Kidney epithelial cell (primary cell): ENCODE results near the gene PTPRR. TPM values are rescaled to one million over a fixed set of nuclear protein-coding genes. Genes with fewer than 3 reads are reported as not detected.
"Not testable (repeated sequence)": the region's sequence is repeated elsewhere in the genome, so short reads cannot be mapped to it uniquely, and the experiment has no call there.

Experiments used
- DNase-seq: peaks from one replicate; pipeline ENCODE4 v3.0.0-alpha.2; 2010; ENCODE audit warnings: low read depth
- H3K27me3 ChIP-seq: 2 replicates; pipeline ENCODE4 v1.6.0; 2011; ENCODE audit warnings: low read length; ENCODE audit not compliant: control insufficient read depth, insufficient read depth
- H3K36me3 ChIP-seq: 2 replicates; pipeline ENCODE4 v1.5.1; 2011; ENCODE audit warnings: low read length; ENCODE audit not compliant: control insufficient read depth, insufficient read depth
- H3K4me3 ChIP-seq: 2 replicates; pipeline ENCODE4 v1.5.1; 2011; ENCODE audit warnings: low read depth, mild to moderate bottlenecking, control low read depth, low read length
- total RNA-seq: library from RNA; depleted of rRNA; stranded (reverse); fragments of >200 nt; gene quantifications from 2 replicates; pipeline ENCODE4 v1.2.3, GENCODE V29; 2015
- TF ChIP-seq, protein P1 (sequence below): IDR thresholded peaks from 2 replicates; pipeline ENCODE4 v1.5.1; 2011; ENCODE audit warnings: mild to moderate bottlenecking, moderate library complexity, low read length, control low read depth, inconsistent platforms; ENCODE audit not compliant: insufficient read depth, poor library complexity, severe bottlenecking

The PTPRR gene
- total RNA-seq, 1 donor from 2014 or later, result 2.3 TPM

GRCh38 chr12:70813559-70813958 lies 107.0 kb downstream of the PTPRR start:
- no peaks in the 10 kb centered on the region for H3K36me3 ChIP-seq
- H3K27me3 ChIP-seq, result no peaks in the 10 kb centered on the region
- no peak overlapping the region for H3K4me3 ChIP-seq
- TF ChIP-seq, protein P1, sequence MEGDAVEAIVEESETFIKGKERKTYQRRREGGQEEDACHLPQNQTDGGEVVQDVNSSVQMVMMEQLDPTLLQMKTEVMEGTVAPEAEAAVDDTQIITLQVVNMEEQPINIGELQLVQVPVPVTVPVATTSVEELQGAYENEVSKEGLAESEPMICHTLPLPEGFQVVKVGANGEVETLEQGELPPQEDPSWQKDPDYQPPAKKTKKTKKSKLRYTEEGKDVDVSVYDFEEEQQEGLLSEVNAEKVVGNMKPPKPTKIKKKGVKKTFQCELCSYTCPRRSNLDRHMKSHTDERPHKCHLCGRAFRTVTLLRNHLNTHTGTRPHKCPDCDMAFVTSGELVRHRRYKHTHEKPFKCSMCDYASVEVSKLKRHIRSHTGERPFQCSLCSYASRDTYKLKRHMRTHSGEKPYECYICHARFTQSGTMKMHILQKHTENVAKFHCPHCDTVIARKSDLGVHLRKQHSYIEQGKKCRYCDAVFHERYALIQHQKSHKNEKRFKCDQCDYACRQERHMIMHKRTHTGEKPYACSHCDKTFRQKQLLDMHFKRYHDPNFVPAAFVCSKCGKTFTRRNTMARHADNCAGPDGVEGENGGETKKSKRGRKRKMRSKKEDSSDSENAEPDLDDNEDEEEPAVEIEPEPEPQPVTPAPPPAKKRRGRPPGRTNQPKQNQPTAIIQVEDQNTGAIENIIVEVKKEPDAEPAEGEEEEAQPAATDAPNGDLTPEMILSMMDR, result no peak
- no peak for DNase-seq

GRCh38 chr12:70812136-70812535 lies 108.4 kb downstream of the PTPRR start:
- Histone ChIP-seq H3K27me3 (no peaks in the 10 kb centered on the region), H3K36me3 (no peaks in the 10 kb centered on the region), H3K4me3 (no peak overlapping the region)
- TF ChIP-seq, protein P1, result no peak
- peak; percentile 31 for DNase-seq

- Histone ChIP-seq H3K27me3 (no peaks in the 10 kb centered on the region), H3K4me3 (no peak overlapping the region), H3K36me3 (no peaks in the 10 kb centered on the region)
- DNase-seq, result no peak
- TF ChIP-seq, protein P1, result no peak
Observed at GRCh38 chr12:70809887-70810286, 110.7 kb downstream of the PTPRR start.

DNA sequence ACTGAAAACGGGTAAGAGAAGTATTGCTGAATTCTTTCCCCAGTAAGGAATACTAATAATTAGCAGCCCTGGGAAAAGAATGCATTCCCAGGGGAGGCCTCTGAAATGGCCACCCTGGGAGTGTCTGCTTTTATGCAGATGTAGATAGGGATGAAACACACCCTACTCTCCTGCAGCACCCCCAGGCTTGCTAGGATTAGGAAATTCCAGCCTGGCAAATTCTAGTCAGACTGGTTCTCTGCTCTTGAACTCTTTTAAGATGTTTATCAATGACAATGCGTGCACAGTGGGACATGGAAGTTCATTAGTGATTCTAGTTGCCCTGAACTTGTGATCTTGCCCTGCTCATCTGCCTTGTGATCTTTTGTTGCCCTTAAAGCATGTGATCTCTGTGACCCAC lies 112.5 kb downstream of the PTPRR start:
- H3K4me3 ChIP-seq, H3K36me3 ChIP-seq, DNase-seq, H3K27me3 ChIP-seq: not testable (repeated sequence)

DNA sequence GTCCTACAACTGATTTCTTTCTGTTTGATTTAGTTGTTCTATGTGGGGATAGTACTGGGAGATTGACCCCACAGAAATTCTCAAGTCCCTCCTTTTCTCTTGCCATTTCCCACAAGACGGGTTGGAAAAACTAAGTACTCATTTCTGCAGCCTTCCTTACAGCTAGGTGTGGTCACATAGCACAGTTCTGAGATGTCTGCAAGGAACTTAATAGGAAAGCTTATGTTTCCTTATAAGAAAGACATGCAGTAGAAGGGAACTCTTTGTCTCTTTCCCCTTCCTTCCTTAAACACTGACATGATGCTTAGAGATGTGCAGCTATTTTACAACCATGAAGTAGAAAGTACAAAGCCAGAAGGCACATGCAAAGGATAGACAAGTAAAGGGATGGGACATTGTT lies 113.7 kb downstream of the PTPRR start:
- H3K4me3 ChIP-seq, result no peak overlapping the region
- no peaks in the 10 kb centered on the region for H3K27me3 ChIP-seq
- TF ChIP-seq, protein P1, result no peak
- no peaks in the 10 kb centered on the region for H3K36me3 ChIP-seq
- no peak for DNase-seq

- no peak for DNase-seq
- no peak overlapping the region for H3K4me3 ChIP-seq
- H3K27me3 ChIP-seq, result no peaks in the 10 kb centered on the region
- TF ChIP-seq, protein P1, result no peak
- no peaks in the 10 kb centered on the region for H3K36me3 ChIP-seq
Observed at GRCh38 chr12:70806043-70806442, 114.5 kb downstream of the PTPRR start.
